Inflammatory macrophage (primary cell): ENCODE measurements around the gene PCBP1.
"Not testable (repeated sequence)": the region's sequence is repeated elsewhere in the genome, so short reads cannot be mapped to it uniquely, and the experiment has no call there.

ENCODE experiments used
- DNase-seq, 2 donors: peaks; one replicate each; pipeline ENCODE4 v3.0.0-alpha.2; 2020 to 2022

PCBP1 gene

GRCh38 chr2:70081221-70081620 is 6.1 kb upstream of the PCBP1 start:
- no peak for DNase-seq

- no peak for DNase-seq
Observed at GRCh38 chr2:70083344-70084156, 3.7 kb upstream of the PCBP1 start.

- DNase-seq = no peak
Observed at GRCh38 chr2:70084973-70085710, 2.1 kb upstream of the PCBP1 start.

- no peak for DNase-seq
Observed at GRCh38 chr2:70085711-70086277, 1.5 kb upstream of the PCBP1 start.

GRCh38 chr2:70086278-70086837 is 919 bp upstream of the PCBP1 start:
- peak; percentile 90 to 91 for DNase-seq

GRCh38 chr2:70087702-70088597 is 673 bp downstream of the PCBP1 start:
- DNase-seq = peak; percentile 75 to 79

- no peak for DNase-seq
Observed at GRCh38 chr2:70088598-70089219, 1.4 kb downstream of the PCBP1 start.

GRCh38 chr2:70089220-70089982 is 2.1 kb downstream of the PCBP1 start:
- DNase-seq = peak; percentile 48 to 50

GRCh38 chr2:70089983-70090525 is 2.8 kb downstream of the PCBP1 start:
- peak; percentile 45 to 64 for DNase-seq

- DNase-seq = no peak
Observed at GRCh38 chr2:70090706-70091334, 3.5 kb downstream of the PCBP1 start.

GRCh38 chr2:70091364-70091763 is 4.1 kb downstream of the PCBP1 start:
- no peak for DNase-seq

GRCh38 chr2:70091816-70092215 is 4.5 kb downstream of the PCBP1 start:
- DNase-seq = no peak

GRCh38 chr2:70092576-70093243 is 5.4 kb downstream of the PCBP1 start:
- DNase-seq = not testable (repeated sequence)

- peak; percentile 20 to 50 for DNase-seq
Observed at GRCh38 chr2:70094171-70094977, 7.1 kb downstream of the PCBP1 start.

GRCh38 chr2:70094978-70095719 is 7.9 kb downstream of the PCBP1 start:
- DNase-seq = peak; percentile 96 to 97

GRCh38 chr2:70095720-70096670 is 8.7 kb downstream of the PCBP1 start:
- peak; percentile 53 to 84 for DNase-seq

GRCh38 chr2:70098032-70098431 is 10.8 kb downstream of the PCBP1 start:
- DNase-seq = no peak
